ENCODE results near the gene TAS2R38.
A peak's percentile ranks its signal among the peaks of the same experiment; 100 is the strongest.
"Not testable (repeated sequence)": the region's sequence is repeated elsewhere in the genome, so short reads cannot be mapped to it uniquely, and the experiment has no call there.

The TAS2R38 gene

DNA sequence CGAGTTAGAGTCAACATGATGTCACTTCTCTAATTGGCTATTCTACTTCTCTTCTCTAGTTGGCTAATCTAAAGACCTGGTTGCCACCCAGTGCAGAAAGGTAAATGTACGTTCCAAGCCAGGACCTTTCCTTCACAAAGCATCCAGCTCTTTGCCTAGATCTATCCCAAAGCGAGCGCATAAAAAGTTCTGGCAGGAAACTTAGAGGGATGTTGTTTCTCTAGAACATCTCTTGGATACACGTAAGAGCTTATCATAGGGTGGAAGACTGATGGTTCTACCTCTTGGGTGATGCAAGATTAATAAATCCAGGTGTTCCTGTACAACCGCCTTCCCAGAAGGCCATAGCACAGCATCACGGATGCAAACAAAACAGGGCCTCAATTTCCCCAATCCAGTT is at the start of gene TAS2R38:
TSS of gene TAS2R38 (minus strand) at position 101 of the 400 bp plus-strand sequence. CDS start at position 17, 84 bp downstream.
- no peak for DNase-seq

DNA sequence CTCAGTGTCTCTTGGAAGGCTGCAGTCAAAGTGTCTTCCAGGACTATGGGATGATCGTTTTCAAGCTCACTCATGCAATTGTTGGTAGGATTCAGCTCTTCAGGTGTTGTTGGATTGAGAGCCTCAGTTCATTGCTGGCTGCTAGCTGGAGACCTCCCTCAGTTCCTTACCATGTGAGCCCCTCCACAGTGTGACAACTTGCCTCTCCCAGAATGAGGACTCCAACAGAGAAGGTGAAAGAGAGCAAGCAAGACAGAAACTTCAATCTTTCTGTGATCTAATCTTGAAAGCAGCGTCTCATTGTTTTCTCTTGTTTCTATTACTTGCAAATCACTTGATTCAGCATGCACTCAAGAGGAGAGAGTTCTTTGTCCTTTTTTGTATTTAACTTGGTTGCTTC is 44.6 kb upstream of the TAS2R38 start:
- no peak for DNase-seq

DNA sequence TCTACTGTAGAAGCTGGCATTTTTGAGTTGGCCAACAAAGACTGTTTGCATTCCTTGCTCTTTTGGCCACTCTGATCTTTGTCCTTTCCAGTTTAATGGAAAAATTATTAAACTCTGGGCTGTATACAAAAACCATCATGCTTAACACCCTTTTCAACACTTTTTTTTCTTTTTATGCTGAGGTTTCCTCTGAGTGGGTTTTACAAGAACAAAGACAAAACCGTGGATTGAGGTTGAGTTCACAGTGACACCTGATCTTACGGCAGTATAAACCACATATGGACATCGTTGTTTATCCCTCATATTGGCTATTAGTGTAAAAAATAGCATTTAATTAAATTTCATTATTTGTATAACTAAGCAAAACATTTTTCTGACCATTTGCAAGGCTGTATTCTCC is 43.9 kb upstream of the TAS2R38 start:
- no peak for DNase-seq

DNA sequence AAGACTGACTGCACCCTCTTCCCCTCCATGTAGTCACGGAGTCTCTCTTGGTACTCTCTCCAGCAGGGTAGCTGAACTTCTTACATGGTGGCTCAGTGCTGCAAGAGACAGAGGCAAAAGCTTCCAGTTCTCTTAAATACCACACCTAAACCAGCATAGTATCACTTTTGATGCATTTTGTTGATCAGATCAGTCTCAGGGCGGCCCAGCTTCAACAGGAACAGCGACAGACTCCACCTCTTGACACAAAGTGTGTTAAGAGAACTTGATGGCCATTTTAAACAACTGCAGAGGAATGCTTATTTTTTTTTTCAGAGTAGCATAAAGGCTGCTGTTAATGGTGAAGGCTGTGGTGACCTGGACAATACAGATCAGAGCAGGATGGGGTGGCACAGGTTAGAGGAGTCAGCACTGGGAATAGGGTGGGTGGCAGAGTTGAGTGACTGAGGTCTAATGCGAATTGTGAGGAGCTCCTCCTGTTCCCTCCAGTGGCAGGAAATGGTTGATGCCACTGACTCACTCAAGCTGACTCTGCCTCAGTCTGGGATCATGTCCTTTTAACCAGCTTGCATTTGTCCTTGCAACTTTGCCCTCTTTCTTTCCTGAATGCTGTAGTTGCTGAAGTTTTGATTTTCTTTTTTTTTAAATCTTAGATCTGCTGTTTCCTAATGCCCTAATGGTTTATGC is 39.4 kb upstream of the TAS2R38 start:
- no peak for DNase-seq

DNA sequence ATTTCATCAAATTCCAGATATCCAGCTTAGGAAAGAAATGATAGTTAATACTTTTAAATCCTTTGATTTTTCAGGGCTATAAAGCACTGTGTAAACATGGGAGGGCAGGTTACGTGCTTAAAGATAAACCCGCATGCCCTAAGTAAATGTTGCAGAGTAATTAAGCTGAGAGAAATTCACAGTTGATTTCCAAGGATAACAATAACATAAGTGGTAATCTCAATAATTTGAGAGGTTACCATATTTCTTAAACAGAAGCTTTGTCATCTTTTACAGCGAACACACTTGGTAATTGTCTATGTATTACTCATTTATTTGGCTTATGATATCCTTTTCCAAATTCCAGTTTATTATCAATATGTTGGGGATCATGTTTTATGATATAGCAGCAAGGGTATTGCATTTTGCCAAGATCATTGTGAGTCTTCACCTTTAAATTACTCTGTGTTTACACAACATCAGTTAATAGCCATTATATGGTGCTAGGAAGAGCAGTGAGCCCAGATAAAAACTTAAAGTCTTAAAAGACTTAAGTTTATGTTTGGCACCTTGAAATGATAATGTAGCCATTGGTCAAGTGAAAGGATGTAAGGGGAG is 37.5 kb upstream of the TAS2R38 start:
- DNase-seq: peak; percentile 19

DNA sequence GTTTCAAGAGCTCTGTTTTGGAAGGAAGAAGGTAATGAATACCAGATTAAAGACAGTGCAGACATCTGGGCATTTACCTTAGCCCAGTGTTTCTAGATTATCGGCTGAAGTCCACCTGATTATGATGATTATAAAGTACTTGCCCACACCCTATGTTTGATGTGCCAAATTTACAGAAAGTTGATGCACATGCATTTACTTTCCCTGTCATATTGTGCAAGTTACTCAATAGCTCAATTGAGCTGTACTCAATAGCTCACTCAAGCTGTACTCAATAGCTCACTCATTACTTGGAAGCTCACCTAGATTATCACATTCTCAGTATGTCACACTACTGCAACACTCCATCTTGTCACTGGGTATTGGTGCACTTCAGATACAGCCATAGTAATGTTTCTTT is 35.6 kb upstream of the TAS2R38 start:
- DNase-seq: no peak

DNA sequence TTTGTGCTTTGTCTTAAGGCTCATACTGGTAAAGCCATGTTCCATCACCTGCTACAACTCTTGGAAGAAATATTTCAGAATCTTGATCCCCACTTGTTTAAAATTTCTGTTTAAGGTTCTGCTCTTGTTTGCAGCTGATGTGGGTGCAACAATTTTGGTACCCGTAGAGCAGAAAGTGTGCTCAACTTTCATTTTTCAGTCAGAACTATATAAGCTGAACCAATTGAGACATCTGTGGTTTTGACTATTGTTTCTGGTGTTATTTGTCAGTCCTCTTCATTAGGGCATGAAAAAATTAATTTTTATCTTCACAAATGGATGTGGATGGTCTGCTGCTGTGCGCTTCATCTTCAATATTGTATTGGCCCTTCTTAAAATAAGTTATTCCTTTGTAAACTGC is 33.0 kb upstream of the TAS2R38 start:
- no peak for DNase-seq

DNA sequence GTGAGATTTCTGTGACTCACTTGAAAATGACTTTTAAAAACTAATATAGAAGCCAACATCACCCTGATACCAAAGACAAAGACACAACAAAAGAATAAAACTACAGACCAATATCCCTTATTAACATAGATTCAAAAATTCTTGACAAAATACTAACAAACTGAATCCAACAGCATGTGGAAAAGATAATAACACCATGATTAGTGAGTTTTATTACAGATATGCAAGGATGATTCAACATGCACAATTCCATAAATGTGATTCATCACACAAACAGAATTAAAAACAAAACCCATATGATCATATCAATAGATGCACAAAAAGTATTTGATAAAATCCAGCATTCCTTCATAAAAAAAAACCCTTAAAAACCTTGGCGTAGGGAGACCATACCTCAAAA is 28.6 kb upstream of the TAS2R38 start:
- DNase-seq: no peak

DNA sequence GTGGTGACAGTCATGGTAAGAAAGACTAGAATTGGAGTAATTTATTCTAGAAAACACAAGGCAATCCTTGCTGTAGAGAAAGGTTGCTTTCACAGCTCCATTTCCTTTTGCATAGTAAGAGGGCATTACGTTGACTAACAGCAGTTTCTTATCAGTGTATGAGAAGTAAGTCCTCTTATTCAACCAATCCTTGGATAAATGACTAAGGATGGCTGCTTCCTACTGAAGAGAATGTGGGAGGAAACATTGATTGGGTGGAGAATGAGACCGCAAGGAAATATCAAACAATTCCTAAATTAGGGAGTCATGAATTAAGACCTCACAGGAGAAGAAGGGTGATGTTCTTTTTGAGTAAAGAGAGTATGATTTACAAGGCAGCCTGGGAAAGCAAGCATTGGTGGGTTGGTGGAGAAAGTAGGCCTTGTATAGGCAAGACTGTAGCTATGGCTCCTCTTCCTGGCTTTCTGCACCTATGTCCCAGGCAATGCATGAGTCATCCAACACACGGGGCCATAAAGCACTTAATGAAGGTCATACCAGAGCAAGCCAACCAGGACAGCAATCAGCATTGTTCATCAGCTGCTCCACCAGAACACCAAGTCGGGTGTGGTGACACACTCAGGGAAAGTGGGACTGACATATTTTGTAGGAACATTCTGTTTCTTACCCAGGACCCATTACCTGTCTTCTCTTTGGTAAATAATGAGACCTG is 27.7 kb upstream of the TAS2R38 start:
- no peak for DNase-seq

DNA sequence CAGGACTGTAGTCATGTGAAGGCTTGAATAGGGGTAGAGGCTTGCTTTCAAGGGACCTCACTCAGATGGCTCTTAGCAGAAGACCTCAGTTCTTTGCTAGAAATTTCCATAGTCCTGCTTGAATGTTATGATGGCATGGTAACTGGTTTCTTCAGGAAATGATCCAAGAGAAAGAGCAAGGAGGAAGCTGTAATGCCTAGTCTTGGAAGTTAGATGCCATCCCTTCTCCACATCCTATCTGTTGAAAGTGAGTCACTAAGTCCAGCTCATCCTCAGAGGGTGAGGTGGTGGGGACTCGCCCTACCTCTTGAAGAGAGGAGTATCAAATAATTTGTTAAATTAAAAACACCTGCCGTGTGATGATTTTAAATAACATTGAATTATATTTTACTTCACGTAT is 26.7 kb upstream of the TAS2R38 start:
- DNase-seq: no peak

DNA sequence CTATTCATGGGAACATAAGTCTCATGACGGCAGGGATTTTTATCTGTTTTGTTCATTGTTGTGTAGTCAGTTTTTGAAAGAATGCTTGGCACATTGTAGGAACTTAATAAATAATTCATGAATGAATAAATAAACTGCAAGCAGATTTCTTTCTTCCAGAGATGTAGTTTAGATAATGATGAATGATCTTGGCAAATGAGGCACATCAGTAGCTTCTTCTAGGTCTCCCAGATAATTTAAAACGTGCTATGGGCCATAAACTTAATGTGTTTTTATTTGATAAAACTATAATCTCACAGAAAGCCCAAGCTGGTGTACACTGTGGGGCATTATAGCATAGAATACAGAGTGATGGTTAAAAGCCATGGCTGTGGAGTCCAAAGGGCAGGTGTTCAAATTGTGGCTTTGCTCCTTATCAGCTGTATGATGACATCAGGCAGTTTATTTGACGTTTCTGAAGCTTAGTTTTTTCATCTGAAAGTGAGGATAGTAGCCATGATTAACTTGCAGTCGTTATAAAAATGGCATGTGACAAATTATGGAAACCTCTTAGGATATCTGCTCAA is 25.6 kb upstream of the TAS2R38 start:
- peak; percentile 27 for DNase-seq

DNA sequence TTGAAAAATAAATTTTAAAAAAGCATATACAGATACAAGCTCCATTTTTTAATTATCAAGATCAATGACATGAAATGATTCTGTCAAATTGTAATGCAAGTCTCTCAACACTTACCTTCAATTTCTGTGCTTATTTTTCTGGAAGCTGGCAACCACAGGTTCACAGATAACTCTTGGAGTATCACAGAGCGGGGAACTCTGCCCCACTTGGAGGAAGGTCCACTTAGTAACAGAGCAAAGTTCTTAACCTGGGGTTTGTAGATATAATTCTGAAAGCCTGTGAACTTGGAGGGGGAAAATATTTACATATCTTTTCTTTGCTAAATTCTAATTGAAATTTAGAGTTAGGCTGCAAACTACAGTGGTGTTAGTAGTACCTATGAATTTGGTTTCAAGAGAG is 19.8 kb upstream of the TAS2R38 start:
- DNase-seq: no peak

DNA sequence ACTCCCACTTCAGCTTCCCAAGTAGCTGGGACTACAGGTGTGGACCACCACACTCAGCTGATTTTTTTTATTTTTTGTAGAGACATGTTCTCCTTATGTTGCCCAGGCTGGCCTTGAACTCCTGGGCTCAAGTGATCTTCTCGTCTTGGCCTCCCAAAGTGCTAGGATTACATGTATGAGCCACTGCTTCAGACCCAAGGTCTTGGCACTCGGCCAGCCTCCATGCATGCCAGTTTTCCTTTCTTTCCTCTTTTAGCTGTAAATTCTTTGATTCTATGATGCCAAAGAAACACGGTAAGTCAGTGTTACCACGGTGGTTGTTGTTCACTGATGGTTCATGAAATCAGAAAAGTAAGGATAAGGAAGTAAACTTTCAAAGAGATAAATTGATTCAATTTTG is 19.1 kb upstream of the TAS2R38 start:
- no peak for DNase-seq

DNA sequence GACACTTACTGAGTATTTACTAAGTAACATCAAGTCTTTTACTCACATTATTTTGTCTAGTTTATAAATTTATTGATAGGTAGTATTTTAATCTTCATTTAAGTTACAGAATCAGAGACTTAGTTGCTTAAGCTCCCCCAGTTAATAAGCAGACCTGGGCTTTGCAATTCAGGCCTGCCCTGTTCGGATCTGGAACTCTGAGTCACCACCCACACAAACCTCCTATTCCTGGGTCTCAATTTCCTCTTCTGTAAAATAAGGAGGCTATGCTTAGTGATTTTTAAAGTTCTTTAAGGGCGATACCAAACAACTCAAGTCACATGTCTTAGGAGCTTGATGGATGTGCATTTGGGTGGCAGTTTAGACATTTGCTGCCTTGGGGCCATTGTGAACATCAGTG is 18.6 kb upstream of the TAS2R38 start:
- DNase-seq: no peak

DNA sequence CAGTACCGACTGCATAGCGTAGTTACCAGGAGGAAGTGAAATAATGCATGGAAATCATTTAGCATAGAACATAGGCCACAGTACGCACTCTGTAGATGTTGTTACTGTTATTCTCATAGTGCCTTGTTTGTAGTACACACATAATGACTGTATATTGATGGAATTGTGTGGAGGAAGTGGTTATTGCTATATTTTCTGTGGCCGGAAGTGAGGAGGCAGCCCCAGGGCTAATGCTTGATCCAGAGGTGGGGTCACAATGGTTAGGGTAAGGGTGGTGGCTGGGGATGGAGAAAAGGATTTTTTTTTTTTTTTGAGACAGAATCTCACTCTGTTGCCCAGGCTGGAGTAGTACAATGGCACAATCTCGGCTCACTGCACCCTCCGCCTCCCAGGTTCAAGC is 17.6 kb upstream of the TAS2R38 start:
- DNase-seq: no peak

DNA sequence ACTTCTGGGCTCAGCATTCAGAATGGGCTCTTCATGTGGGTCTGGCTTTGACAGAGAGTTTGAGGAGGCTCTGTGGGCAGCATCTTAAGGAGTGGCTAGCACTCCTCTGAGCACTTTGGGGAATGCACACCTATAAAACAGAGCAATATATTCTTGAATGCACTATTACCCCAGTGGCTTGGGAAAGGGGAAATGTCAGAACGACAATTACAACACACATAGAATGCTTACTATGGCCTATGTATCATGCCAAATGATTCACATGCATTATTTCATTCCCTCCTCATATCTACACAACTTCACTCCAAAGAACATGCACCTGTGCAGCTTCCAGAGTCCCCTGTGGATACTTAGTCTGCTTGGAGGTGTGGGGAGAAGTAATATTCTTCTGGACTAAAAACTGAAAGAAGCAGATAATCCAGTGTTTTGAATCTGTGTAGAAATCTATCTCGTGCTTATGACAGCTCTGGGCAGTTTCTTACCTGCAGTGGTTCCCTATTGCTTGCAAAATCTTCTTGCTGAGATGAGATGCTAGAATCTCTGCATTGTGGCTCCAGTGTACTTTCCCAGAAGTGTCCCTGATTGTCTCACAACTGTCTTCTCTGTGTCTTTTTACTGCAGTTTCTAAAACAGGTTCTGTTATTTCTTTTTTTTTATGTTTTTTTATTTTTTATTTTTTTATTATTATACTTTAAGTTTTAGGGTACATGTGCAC is 16.6 kb upstream of the TAS2R38 start:
- DNase-seq: no peak

DNA sequence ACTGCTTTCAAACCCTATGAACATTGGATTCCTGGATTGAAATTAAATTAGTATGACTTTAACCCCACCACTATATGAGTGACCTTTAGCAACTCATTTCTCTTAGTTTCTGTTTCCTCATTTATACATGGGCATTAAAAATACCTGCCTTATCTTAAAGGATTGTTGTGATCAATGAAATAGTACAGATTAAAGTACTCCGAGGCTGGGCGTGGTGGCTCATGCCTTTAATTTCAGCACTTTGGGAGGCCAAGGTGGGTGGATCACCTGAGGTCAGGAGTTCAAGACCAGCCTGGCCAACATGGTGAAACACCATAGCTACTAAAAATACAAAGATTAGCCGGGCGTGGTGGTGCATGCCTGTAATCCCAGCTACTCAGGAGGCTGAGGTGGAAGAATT is 14.2 kb upstream of the TAS2R38 start:
- DNase-seq: not testable (repeated sequence)

DNA sequence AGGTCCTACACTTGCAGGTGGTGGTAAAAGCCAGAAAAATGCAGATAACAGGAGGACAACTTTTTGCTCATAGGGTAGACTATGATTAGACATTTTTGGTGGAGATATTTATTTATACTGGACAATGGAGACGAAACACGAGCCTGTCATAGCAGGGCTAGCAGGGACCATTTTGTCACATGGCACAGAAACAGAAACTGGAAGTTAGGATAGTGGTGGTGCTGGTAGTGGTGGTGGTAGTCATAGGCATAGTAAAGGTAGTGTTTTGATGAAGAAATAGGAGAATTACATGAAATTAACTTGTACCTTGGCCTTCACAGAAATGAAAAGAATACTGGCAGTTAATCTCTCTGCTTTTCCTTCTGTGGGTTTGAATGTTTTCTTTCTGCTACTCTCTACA is 13.3 kb upstream of the TAS2R38 start:
- DNase-seq: no peak

DNA sequence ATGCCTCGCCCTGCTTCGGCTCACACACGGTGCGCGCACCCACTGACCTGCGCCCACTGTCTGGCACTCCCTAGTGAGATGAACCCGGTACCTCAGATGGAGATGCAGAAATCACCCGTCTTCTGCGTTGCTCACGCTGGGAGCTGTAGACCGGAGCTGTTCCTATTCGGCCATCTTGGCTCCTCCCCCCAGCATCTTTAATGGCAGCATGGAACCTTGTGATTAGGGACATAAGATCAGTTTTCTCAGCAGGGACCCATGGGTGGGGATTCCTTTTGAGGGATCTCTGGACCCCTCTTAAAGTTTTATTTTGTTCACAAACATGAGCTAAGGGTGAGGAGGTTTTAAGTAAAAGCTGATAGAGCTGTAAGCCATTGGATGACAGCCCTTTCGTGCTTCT is 12.4 kb upstream of the TAS2R38 start:
- DNase-seq: not testable (repeated sequence)

DNA sequence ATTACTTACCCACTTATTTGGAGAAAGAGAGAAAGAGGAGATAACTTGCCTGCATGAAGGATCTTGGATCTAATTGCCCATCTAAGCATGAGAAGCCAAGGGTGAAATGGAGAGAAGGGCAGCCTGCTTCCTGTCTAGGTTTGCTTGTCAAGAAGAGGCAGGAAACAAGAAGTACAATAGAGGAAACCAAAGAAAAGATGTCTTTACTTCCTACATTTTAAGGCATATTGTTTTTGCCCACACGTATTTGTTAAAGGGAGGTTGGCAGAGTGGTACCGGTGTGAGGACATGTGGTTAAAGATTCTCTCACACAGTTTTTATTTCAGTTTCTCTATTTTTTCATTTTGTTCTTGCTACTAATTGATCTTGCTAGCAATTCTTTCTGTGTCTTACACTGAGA is 6.0 kb upstream of the TAS2R38 start:
- DNase-seq: no peak

DNA sequence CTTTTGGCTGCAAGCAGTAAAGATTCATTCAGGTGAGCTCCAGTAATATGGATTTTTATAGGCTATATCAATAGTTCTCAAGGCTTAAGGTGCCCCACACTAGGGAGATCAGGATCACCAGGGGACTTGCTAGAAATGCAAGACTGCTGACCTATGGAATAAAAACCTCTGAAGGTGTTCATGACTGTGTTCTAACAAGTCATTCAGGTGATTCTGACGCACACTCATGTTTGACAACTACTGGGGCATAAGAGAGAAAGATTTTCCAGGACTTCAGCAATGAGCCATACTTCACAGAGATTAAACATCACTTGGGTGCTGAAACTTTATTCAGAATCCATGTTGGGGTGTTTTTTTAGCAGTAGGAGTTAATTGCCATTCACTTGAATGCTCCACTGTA is 4.8 kb upstream of the TAS2R38 start:
- no peak for DNase-seq

DNA sequence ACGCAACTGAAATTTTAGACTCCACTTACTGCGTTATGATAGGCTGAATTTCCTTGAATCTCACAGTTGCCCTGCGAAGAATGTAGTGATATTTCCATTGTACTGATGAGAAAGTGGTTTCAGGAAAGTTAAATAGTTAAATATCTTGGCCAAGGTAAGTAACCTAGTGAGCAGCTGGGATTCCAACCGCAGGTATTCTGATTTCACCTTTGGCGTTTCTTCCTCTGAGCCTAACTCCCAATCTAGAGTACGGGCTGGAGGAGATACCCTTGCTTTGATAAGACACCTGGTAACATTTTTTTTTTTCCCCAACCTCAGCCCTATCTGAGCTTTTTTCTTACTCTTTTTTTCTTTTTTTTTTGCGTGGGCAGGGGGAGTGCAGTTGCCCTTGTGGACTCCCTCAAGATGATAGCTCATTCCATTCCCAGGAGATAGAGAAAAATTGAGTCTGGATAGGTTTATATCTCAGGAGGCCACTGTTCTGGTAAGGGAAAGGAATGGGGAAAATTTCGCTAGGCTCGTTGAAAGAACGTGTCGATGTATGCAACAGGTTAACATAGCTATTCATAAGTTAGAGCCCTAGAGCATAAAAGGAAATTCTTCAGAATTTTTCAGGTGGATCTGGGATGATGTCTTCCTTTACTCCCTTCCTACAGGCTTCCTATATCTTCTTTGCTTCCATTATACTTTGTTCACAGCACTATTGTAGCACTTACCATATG is 3.1 kb upstream of the TAS2R38 start:
- DNase-seq: no peak
